HEK293 (cell line): ENCODE results near the gene ZNF546.

Source experiments
- FEZF1 ChIP-seq: fragments of 450-650 bp; formaldehyde crosslinking; IDR thresholded peaks from 2 replicates; pipeline ENCODE4 v1.5.1; 2016; ENCODE audit warnings: missing biosample characterization, missing genetic modification characterization
- GLIS1 ChIP-seq: fragments of 450-650 bp; formaldehyde crosslinking; IDR thresholded peaks from 2 replicates; pipeline ENCODE4 v1.5.1; 2016; ENCODE audit warnings: missing biosample characterization, missing genetic modification characterization
- PBX3 ChIP-seq: sonication (generic); formaldehyde crosslinking; IDR thresholded peaks from 2 replicates; pipeline ENCODE4 v1.8.1; 2022; ENCODE audit warnings: mild to moderate bottlenecking, moderate library complexity, missing genetic modification reagents
- REPIN1 ChIP-seq: fragments of 450-650 bp; formaldehyde crosslinking; IDR thresholded peaks from 2 replicates; pipeline ENCODE4 v1.5.1; 2017; ENCODE audit warnings: missing biosample characterization, missing genetic modification characterization, low read depth
- SCRT2 ChIP-seq: fragments of 450-650 bp; formaldehyde crosslinking; IDR thresholded peaks from 2 replicates; pipeline ENCODE4 v1.5.1; 2016; ENCODE audit warnings: missing biosample characterization, missing genetic modification characterization
- ZBTB10 ChIP-seq: fragments of 450-650 bp; formaldehyde crosslinking; IDR thresholded peaks from 2 replicates; pipeline ENCODE4 v1.5.1; 2016; ENCODE audit warnings: missing biosample characterization, missing genetic modification characterization
- ZBTB20 ChIP-seq: fragments of 450-650 bp; formaldehyde crosslinking; IDR thresholded peaks from 2 replicates; pipeline ENCODE4 v1.5.1; 2016; ENCODE audit warnings: missing biosample characterization, missing genetic modification characterization
- ZBTB44 ChIP-seq: fragments of 450-650 bp; IDR thresholded peaks from 2 replicates; pipeline ENCODE4 v1.5.1; 2018; ENCODE audit warnings: missing biosample characterization, mild to moderate bottlenecking, missing genetic modification characterization
- ZBTB48 ChIP-seq: fragments of 450-650 bp; formaldehyde crosslinking; IDR thresholded peaks from 2 replicates; pipeline ENCODE4 v1.5.1; 2016; ENCODE audit warnings: missing biosample characterization, missing genetic modification characterization
- ZNF133 ChIP-seq: fragments of 450-650 bp; formaldehyde crosslinking; IDR thresholded peaks from 2 replicates; pipeline ENCODE4 v1.5.1; 2016; ENCODE audit warnings: missing biosample characterization, missing genetic modification characterization
- ZNF155 ChIP-seq: fragments of 450-650 bp; formaldehyde crosslinking; IDR thresholded peaks from 2 replicates; pipeline ENCODE4 v1.5.1; 2016; ENCODE audit warnings: missing biosample characterization, missing genetic modification characterization
- ZNF169 ChIP-seq: fragments of 450-650 bp; formaldehyde crosslinking; IDR thresholded peaks from 2 replicates; pipeline ENCODE4 v1.5.1; 2016; ENCODE audit warnings: missing biosample characterization, missing genetic modification characterization
- ZNF18 ChIP-seq: fragments of 450-650 bp; formaldehyde crosslinking; IDR thresholded peaks from 2 replicates; pipeline ENCODE4 v1.5.1; 2016; ENCODE audit warnings: missing biosample characterization, missing genetic modification characterization
- ZNF221 ChIP-seq: fragments of 450-650 bp; formaldehyde crosslinking; IDR thresholded peaks from 2 replicates; pipeline ENCODE4 v1.5.1; 2017; ENCODE audit warnings: missing biosample characterization, missing genetic modification characterization, borderline replicate concordance
- ZNF366 ChIP-seq: fragments of 450-650 bp; formaldehyde crosslinking; conservative IDR thresholded peaks from 2 replicates; pipeline ENCODE4 v1.5.1; 2016; ENCODE audit warnings: missing biosample characterization, missing genetic modification characterization
- ZNF394 ChIP-seq: fragments of 450-650 bp; formaldehyde crosslinking; IDR thresholded peaks from 2 replicates; pipeline ENCODE4 v1.5.1; 2016; ENCODE audit warnings: missing biosample characterization, missing genetic modification characterization, mild to moderate bottlenecking, moderate library complexity, borderline replicate concordance
- ZNF416 ChIP-seq: fragments of 450-650 bp; formaldehyde crosslinking; IDR thresholded peaks from 2 replicates; pipeline ENCODE4 v1.5.1; 2016; ENCODE audit warnings: missing biosample characterization, missing genetic modification characterization
- ZNF501 ChIP-seq: fragments of 450-650 bp; formaldehyde crosslinking; IDR thresholded peaks from 2 replicates; pipeline ENCODE4 v1.5.1; 2016; ENCODE audit warnings: missing biosample characterization, missing genetic modification characterization
- ZNF558 ChIP-seq: fragments of 450-650 bp; formaldehyde crosslinking; IDR thresholded peaks from 2 replicates; pipeline ENCODE4 v1.5.1; 2016; ENCODE audit warnings: missing biosample characterization, missing genetic modification characterization
- ZNF561 ChIP-seq: fragments of 450-650 bp; IDR thresholded peaks from 2 replicates; pipeline ENCODE4 v1.5.1; 2018; ENCODE audit warnings: missing biosample characterization, missing genetic modification characterization, borderline replicate concordance
- ZNF621 ChIP-seq: fragments of 450-650 bp; formaldehyde crosslinking; IDR thresholded peaks from 2 replicates; pipeline ENCODE4 v1.5.1; 2017; ENCODE audit warnings: missing biosample characterization, missing genetic modification characterization
- ZNF624 ChIP-seq: fragments of 450-650 bp; formaldehyde crosslinking; IDR thresholded peaks from 2 replicates; pipeline ENCODE4 v1.5.1; 2017; ENCODE audit warnings: missing biosample characterization, missing genetic modification characterization
- ZNF626 ChIP-seq: fragments of 450-650 bp; sonication (Bioruptor Pico); formaldehyde crosslinking; IDR thresholded peaks from 2 replicates; pipeline ENCODE4 v1.5.1; 2018; ENCODE audit warnings: missing biosample characterization, missing genetic modification characterization, inconsistent platforms
- ZNF639 ChIP-seq: fragments of 450-650 bp; formaldehyde crosslinking; IDR thresholded peaks from 2 replicates; pipeline ENCODE4 v1.5.1; 2016; ENCODE audit warnings: missing biosample characterization, missing genetic modification characterization
- ZNF654 ChIP-seq: fragments of 450-650 bp; formaldehyde crosslinking; IDR thresholded peaks from 2 replicates; pipeline ENCODE4 v1.5.1; 2016; ENCODE audit warnings: low read depth, missing biosample characterization, missing genetic modification characterization
- ZNF658 ChIP-seq: fragments of 450-650 bp; formaldehyde crosslinking; IDR thresholded peaks from 2 replicates; pipeline ENCODE4; 2016; ENCODE audit warnings: missing biosample characterization, missing genetic modification characterization
- ZNF785 ChIP-seq: fragments of 450-650 bp; formaldehyde crosslinking; IDR thresholded peaks from 2 replicates; pipeline ENCODE4 v1.5.1; 2016; ENCODE audit warnings: missing biosample characterization, missing genetic modification characterization
- ZNF792 ChIP-seq: fragments of 450-650 bp; formaldehyde crosslinking; IDR thresholded peaks from 2 replicates; pipeline ENCODE4 v1.5.1; 2016; ENCODE audit warnings: missing biosample characterization, missing genetic modification characterization
- ZNF843 ChIP-seq: fragments of 450-650 bp; formaldehyde crosslinking; IDR thresholded peaks from 2 replicates; pipeline ENCODE4 v1.5.1; 2016; ENCODE audit warnings: missing biosample characterization, missing genetic modification characterization
- ZSCAN4 ChIP-seq: fragments of 450-650 bp; formaldehyde crosslinking; IDR thresholded peaks from 2 replicates; pipeline ENCODE4 v1.5.1; 2017; ENCODE audit warnings: missing biosample characterization, missing genetic modification characterization
- ZXDB ChIP-seq: fragments of 450-650 bp; formaldehyde crosslinking; IDR thresholded peaks from 2 replicates; pipeline ENCODE4 v1.5.1; 2016; ENCODE audit warnings: missing biosample characterization, missing genetic modification characterization

The ZNF546 gene

GRCh38 chr19:40055832-40056504, 59.1 kb downstream of the ZNF546 start, which contains the start of gene ZNF780B (continued):
- TF ChIP-seq ZNF626 (tag by site-specific recombination): no peak
- TF ChIP-seq ZNF561 (tag by site-specific recombination): peak; percentile 77; the same call in 1 of the 2 replicates
- TF ChIP-seq FEZF1 (tag by site-specific recombination): no peak
- peak; percentile 93 for TF ChIP-seq ZNF785
- TF ChIP-seq ZSCAN4: peak; percentile 99
- peak; percentile 66; the same call in 1 of the 2 replicates for TF ChIP-seq ZNF133
- peak; percentile 49; the same call in 1 of the 2 replicates for TF ChIP-seq ZNF394 (tag by site-specific recombination)
- no peak for TF ChIP-seq ZNF221 (tag by site-specific recombination)
- peak; percentile 41; the same call in 1 of the 2 replicates for TF ChIP-seq ZNF18 (tag by site-specific recombination)
- TF ChIP-seq ZNF639 (tag by site-specific recombination): peak; percentile 78; the same call in 1 of the 2 replicates
- peak; percentile 67 for TF ChIP-seq ZNF843 (tag by site-specific recombination)
- TF ChIP-seq ZNF366 (tag by site-specific recombination): peak; percentile 67
- peak; percentile 77 for TF ChIP-seq ZNF501 (tag by site-specific recombination)
- peak; percentile 26; the same call in 1 of the 2 replicates for TF ChIP-seq ZBTB10 (tag by site-specific recombination)
- no peak for TF ChIP-seq ZNF658 (tag by site-specific recombination)
- peak; percentile 92 for TF ChIP-seq ZXDB (tag by site-specific recombination)
- TF ChIP-seq REPIN1 (tag by site-specific recombination): peak; percentile 75; the same call in 1 of the 2 replicates
- peak; percentile 42; the same call in 1 of the 2 replicates for TF ChIP-seq SCRT2
- 0 out of 2 replicates have a peak, but pooled peaks have one; percentile 62 for TF ChIP-seq ZNF169
- TF ChIP-seq ZNF792 (tag by site-specific recombination): 0 out of 2 replicates have a peak, but pooled peaks have one; percentile 84
- TF ChIP-seq ZNF416 (tag by site-specific recombination): peak; percentile 29; the same call in 1 of the 2 replicates
- TF ChIP-seq ZNF558 (tag by site-specific recombination): no peak
- TF ChIP-seq ZNF621 (tag by site-specific recombination): no peak
- TF ChIP-seq ZBTB20 (tag by site-specific recombination): peak; percentile 89
- TF ChIP-seq GLIS1: peak; percentile 98
- peak; percentile 78 for TF ChIP-seq ZBTB48 (tag by site-specific recombination)
- no peak for TF ChIP-seq ZNF155 (tag by site-specific recombination)
- no peak for TF ChIP-seq ZBTB44 (tag by site-specific recombination)
- 0 out of 2 replicates have a peak, but pooled peaks have one; percentile 49 for TF ChIP-seq PBX3 (CRISPR knock-in tag)
- no peak for TF ChIP-seq ZNF624 (tag by site-specific recombination)
- TF ChIP-seq ZNF654: no peak
